ENCODE data around the gene ZFYVE21.

The ZFYVE21 gene

GRCh38 chr14:103762541-103762940 is 46.9 kb downstream of the ZFYVE21 start:
- no peak overlapping the region for H3K4me3 ChIP-seq (replicated peaks; ENCODE audit: insufficient read depth, low read length)
- TF ChIP-seq GABPA (IDR thresholded peaks at IDR 0.05; ENCODE audit: low read depth) (no peak), POLR2AphosphoS5 (IDR thresholded peaks at IDR 0.05; ENCODE audit: low read depth) (peak; percentile 48; the same call in 1 of the 2 replicates), CTCF (IDR thresholded peaks at IDR 0.05; ENCODE audit: insufficient read depth, low read length) (no peak), SPI1 (IDR thresholded peaks at IDR 0.05; ENCODE audit: borderline replicate concordance, low read depth) (peak; percentile 5; the same call in 1 of the 2 replicates), REST (IDR thresholded peaks at IDR 0.05; ENCODE audit: insufficient replicate concordance, low read depth) (no peak)
- peak in 1 of 2 experiments; percentile 88 for DNase-seq (ENCODE audit: low read depth in 1 of 2, low spot score in 1 of 2)
- H3K27me3 ChIP-seq (ENCODE audit: insufficient read depth, poor library complexity, severe bottlenecking) = no peaks in the 10 kb centered on the region
- H3K27ac ChIP-seq (replicated peaks) = peak overlapping the region; percentile 87

GRCh38 chr14:103763730-103764488 is 48.3 kb downstream of the ZFYVE21 start:
- Histone ChIP-seq H3K27me3 (ENCODE audit: insufficient read depth, poor library complexity, severe bottlenecking) (no peaks in the 10 kb centered on the region), H3K27ac (replicated peaks) (peak overlapping the region; percentile 73), H3K4me3 (replicated peaks; ENCODE audit: insufficient read depth, low read length) (no peak overlapping the region)
- DNase-seq (ENCODE audit: low read depth in 1 of 2, low spot score in 1 of 2) = peak; percentile 35 to 62
- TF ChIP-seq SPI1 (IDR thresholded peaks at IDR 0.05; ENCODE audit: borderline replicate concordance, low read depth) (no peak), POLR2AphosphoS5 (IDR thresholded peaks at IDR 0.05; ENCODE audit: low read depth) (peak; percentile 70)

GRCh38 chr14:103765526-103765925 is 49.9 kb downstream of the ZFYVE21 start:
- no peak for DNase-seq (ENCODE audit: low read depth in 1 of 2, low spot score in 1 of 2)
- Histone ChIP-seq H3K27me3 (ENCODE audit: insufficient read depth, poor library complexity, severe bottlenecking) (no peaks in the 10 kb centered on the region), H3K4me3 (replicated peaks; ENCODE audit: insufficient read depth, low read length) (no peak overlapping the region), H3K27ac (replicated peaks) (no peak overlapping the region)
- TF ChIP-seq GABPA (IDR thresholded peaks at IDR 0.05; ENCODE audit: low read depth) = no peak
- TF ChIP-seq REST (IDR thresholded peaks at IDR 0.05; ENCODE audit: insufficient replicate concordance, low read depth) = no peak
- TF ChIP-seq CTCF (IDR thresholded peaks at IDR 0.05; ENCODE audit: insufficient read depth, low read length) = no peak
- no peak for TF ChIP-seq POLR2AphosphoS5 (IDR thresholded peaks at IDR 0.05; ENCODE audit: low read depth)
- TF ChIP-seq SPI1 (IDR thresholded peaks at IDR 0.05; ENCODE audit: borderline replicate concordance, low read depth) = no peak

GRCh38 chr14:103767336-103767894 is 51.8 kb downstream of the ZFYVE21 start:
- Histone ChIP-seq H3K27me3 (ENCODE audit: insufficient read depth, poor library complexity, severe bottlenecking) (no peaks in the 10 kb centered on the region), H3K27ac (replicated peaks) (no peak overlapping the region), H3K4me3 (replicated peaks; ENCODE audit: insufficient read depth, low read length) (no peak overlapping the region)
- TF ChIP-seq REST (IDR thresholded peaks at IDR 0.05; ENCODE audit: insufficient replicate concordance, low read depth) (no peak), CTCF (IDR thresholded peaks at IDR 0.05; ENCODE audit: insufficient read depth, low read length) (no peak), POLR2AphosphoS5 (IDR thresholded peaks at IDR 0.05; ENCODE audit: low read depth) (no peak), SPI1 (IDR thresholded peaks at IDR 0.05; ENCODE audit: borderline replicate concordance, low read depth) (no peak), GABPA (IDR thresholded peaks at IDR 0.05; ENCODE audit: low read depth) (no peak)
- DNase-seq (ENCODE audit: low read depth in 1 of 2, low spot score in 1 of 2) = no peak

Measured in HL-60 (cell line).